K562 treated with DMSO at 1 percent for 4 hours (cell line): Measurements from ENCODE around the gene ZNF77. TPM values are rescaled to one million over a fixed set of nuclear protein-coding genes. Genes with fewer than 3 reads are reported as not detected.

Experiments
- total RNA-seq: library from RNA; unstranded; fragments of 300-600 nt; gene quantifications from 2 replicates; pipeline ENCODE4 v1.2.3, GENCODE V29; 2022; ENCODE audit not compliant: insufficient read depth

The ZNF77 gene
- total RNA-seq: 2.2 and 5.2 TPM in 2 replicates

DNA sequence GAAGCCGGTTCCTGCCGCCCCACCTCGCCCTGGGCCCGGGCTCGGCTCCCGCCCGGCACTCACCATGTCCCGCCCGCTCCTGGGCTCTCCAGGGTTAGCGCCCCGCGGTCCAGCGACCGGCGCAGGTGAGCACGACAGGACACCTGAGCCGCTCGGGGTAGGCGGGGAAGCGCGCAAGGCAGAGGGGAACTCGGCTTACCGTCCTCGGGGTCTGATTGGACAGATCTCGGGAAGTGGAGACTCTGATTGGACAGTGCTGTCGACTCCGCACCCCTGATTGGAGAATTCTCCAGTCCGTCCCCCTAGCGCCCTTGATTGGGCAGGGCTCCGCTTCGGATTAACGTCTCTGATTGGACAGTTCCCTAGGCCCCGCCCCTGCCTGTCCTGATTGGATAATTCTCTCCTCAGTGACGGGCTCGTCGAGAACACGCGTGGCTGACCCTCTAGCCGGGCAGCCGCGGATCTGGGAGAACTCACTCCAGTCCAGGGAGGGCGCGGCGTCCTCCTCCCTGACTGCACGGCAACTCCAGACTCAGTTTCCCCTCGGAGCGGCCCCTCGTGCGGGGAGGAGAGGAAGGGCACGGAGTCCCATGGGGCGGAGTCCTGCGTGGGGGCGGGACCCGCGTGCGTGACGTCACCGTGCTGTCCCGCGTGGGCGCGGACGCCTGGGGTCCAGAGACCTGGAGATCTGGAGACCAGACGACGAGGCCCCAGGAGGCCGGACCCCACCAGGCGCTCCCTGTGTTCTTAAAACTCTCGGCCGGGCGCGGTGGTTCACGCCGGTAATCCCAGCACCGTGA, at the start of gene ZNF77:
TSS of gene ZNF77 (minus strand) at position 197 of the 800 bp plus-strand sequence. CDS start at position 66, 131 bp downstream.

DNA sequence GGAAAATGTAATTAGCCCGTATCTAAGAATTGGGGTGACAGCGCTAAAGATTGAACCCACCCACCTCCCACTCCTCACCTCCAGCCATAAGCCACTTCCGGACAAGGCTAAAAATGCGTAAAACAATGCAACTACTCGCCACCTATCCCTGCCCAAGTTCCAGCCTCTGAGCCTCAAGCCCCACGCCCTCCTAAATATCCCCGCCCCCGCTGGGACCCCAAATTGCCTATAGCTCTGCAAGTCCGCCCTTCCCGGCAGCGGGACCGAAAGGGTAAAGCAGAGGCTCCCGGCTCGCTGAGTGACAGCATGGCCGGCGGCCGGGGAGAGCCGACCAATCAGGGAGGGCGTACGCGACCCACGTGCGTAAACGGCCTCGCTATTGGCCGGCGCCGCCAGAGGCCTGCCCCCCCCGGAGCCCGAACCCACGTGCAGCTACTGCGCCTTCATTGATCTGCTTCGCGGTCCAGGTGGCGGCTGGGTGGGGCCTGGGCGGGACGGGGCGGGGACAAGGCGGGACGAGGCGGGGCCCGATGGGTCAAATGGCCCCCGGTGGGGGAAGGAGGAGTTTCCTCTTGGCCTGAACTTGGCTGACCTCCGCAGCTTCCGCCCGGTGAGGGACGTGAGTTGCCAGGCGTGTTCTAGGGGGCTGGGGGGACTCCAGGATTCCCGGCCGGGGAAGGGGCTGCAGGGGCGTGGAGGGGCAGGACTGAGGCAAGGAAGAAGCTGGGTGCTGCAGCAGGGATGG, 32.4 kb upstream of the ZNF77 start, which contains the start of gene TLE6:
TSS of gene TLE6 (plus strand) at position 564 of the 745 bp plus-strand sequence. CDS start 670 bp downstream, outside the sequence.

DNA sequence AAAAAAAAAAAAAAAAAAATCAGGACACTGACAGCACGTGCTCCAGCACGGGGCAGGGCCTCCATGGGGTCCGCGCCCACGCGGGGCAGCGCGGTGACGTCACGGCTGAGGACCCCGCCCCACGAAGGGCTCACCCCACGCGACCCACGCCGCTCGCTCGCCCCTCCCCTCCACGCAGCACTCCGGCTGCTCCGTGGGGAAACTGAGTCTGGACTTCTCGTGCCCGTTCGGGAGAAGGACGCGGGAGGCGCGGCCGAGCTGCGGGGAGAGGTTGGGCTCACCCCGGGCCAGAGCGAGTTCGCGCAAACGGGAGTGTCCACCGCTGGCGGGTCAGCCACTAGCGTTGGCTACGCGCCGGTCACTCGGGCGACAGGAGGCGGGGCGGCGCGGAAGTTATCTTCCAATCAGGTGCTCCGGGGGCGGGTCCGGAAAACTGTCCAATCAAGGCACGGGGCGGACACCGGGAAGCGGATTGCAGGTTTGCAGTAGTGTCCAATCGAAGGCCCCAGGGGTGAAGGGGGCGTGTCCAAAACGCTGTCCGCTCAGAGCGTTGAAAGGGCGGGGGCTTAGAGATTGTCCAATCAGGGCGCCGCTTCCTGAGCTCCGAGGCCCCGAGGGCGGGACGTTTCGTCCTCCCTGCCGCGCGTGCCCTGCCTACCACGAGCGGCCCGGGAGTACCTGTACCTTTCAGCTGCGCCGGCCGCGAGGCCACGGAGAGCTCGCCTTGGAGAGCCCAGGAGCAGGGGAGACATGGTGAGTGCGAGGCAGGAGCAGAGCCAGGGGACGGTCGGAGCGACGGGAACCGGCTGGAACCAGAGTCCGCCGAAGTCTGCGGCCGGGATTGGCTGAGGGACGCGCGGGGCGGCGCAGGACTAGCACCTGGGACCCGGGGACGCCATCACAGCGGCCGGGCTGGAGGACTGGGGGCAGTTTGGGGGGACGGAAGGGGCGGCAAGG, 44.2 kb downstream of the ZNF77 start, which contains the start of gene ZNF57:
TSS of gene ZNF57 (plus strand) at position 633 of the 957 bp plus-strand sequence. CDS start at position 751, 118 bp downstream.

Other genes with a start within 250 kb of the ZNF77 start
- gene GNG7, start 242.3 kb downstream of the ZNF77 start, total RNA-seq: 0.28 and 0.48 TPM in 2 replicates
- 3.9 and 4.3 TPM in 2 replicates for gene DIRAS1, start 223.6 kb downstream of the ZNF77 start, total RNA-seq
- 165 and 175 TPM in 2 replicates for gene SLC39A3, start 205.0 kb downstream of the ZNF77 start, total RNA-seq
- gene SGTA, start 161.7 kb downstream of the ZNF77 start, total RNA-seq: 118 and 130 TPM in 2 replicates
- gene THOP1, start 159.5 kb downstream of the ZNF77 start, total RNA-seq: 128 and 158 TPM in 2 replicates
- gene ZNF554, start 125.1 kb downstream of the ZNF77 start, total RNA-seq: 1.9 and 2.1 TPM in 2 replicates
- 1.4 TPM in 2 replicates for gene ZNF555, start 103.5 kb downstream of the ZNF77 start, total RNA-seq
- 0.48 TPM in 1 of 2 replicates, not detected in the other for gene ZNF556, start 77.6 kb downstream of the ZNF77 start, total RNA-seq
- gene ZNF57, start 44.0 kb downstream of the ZNF77 start, total RNA-seq: 3.2 and 4.1 TPM in 2 replicates
- gene TLE6, start 32.6 kb upstream of the ZNF77 start, total RNA-seq: 2.9 and 8.3 TPM in 2 replicates
- 82.1 and 92.1 TPM in 2 replicates for gene TLE2, start 84.3 kb upstream of the ZNF77 start, total RNA-seq
- 394 and 395 TPM in 2 replicates for gene TLE5, start 117.5 kb upstream of the ZNF77 start, total RNA-seq
- gene GNA11, start 149.4 kb upstream of the ZNF77 start, total RNA-seq: 24.6 and 28.8 TPM in 2 replicates
- gene GNA15, start 191.1 kb upstream of the ZNF77 start, total RNA-seq: not detected in 2 replicates
- not detected in 2 replicates for gene S1PR4, start 233.8 kb upstream of the ZNF77 start, total RNA-seq
- gene NCLN, start 241.0 kb upstream of the ZNF77 start, total RNA-seq: 54.1 and 63.5 TPM in 2 replicates